GM23338 (cell line): Measurements from ENCODE around the gene ETFA.

Experiments
- CREB1 ChIP-seq: fragments of 250-450 bp; sonication (Bioruptor Pico); IDR thresholded peaks from 2 replicates; pipeline ENCODE4 v1.5.0; 2020; ENCODE audit warnings: low read depth, mild to moderate bottlenecking, moderate library complexity
- EZH2 ChIP-seq: fragments of 200-600 bp; sonication (generic); IDR thresholded peaks from one replicate; pipeline ENCODE4 v1.8.0; 2017; ENCODE audit warnings: antibody characterized with exemption, mild to moderate bottlenecking, low read depth; ENCODE audit not compliant: unreplicated experiment
- JUNB ChIP-seq: IDR thresholded peaks from one replicate; pipeline ENCODE4 v1.6.1; 2016; ENCODE audit warnings: antibody characterized with exemption; ENCODE audit not compliant: unreplicated experiment
- POLR2AphosphoS5 ChIP-seq: IDR thresholded peaks from 2 replicates; pipeline ENCODE4 v1.6.1; 2016; ENCODE audit warnings: antibody characterized with exemption, low read depth
- TF ChIP-seq, protein P1 (sequence below), 2 experiments: fragments of 200-600 bp in 1 of 2; sonication (generic) in 1 of 2; conservative IDR thresholded peaks; 2 replicates each; pipeline versions ENCODE4 v1.5.1 to v1.6.1; 2016 to 2017; ENCODE audit warnings: antibody characterized with exemption in 2 of 2, low read depth in 2 of 2, mild to moderate bottlenecking in 2 of 2, moderate library complexity in 1 of 2
- TF ChIP-seq, protein P2 (sequence below): IDR thresholded peaks from one replicate; pipeline ENCODE4 v1.6.1; 2018; ENCODE audit warnings: antibody characterized with exemption; ENCODE audit not compliant: unreplicated experiment

DNA sequence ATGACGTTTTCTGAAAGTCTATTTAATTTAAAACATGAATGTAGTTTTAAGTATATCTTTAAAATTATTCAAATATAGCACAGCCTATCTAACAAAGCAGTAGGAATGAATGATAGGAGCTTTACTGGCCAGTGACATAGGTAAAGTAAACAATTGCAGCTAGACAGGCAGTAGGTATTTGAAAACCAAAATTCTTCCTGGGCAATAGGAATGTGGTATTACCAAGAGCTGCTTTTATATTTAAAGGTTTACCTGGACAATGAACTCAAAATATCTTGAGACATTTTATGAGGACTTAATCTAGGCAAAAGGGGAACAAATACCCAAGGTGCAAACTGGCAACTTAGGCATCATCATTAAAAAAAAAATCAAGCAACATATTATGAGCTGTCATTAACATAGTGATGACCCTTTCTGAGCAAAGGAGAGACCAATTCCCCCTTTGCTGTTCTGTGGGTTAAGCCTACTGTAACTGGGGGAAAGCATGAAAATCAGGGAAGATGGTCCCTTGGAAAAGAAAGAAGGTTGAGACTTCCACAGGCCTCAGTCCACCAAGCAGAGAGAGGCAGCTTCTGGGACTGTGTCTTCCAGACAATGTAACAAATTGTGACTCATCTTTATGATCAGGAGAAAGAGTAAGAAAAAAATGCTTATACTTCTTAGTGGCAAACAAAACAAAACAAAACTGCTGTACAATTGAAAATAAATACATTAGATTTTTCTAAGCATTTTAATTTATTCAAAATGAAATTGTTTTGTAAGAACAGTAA lies 38.2 kb upstream of the ETFA start:
- TF ChIP-seq, protein P1, sequence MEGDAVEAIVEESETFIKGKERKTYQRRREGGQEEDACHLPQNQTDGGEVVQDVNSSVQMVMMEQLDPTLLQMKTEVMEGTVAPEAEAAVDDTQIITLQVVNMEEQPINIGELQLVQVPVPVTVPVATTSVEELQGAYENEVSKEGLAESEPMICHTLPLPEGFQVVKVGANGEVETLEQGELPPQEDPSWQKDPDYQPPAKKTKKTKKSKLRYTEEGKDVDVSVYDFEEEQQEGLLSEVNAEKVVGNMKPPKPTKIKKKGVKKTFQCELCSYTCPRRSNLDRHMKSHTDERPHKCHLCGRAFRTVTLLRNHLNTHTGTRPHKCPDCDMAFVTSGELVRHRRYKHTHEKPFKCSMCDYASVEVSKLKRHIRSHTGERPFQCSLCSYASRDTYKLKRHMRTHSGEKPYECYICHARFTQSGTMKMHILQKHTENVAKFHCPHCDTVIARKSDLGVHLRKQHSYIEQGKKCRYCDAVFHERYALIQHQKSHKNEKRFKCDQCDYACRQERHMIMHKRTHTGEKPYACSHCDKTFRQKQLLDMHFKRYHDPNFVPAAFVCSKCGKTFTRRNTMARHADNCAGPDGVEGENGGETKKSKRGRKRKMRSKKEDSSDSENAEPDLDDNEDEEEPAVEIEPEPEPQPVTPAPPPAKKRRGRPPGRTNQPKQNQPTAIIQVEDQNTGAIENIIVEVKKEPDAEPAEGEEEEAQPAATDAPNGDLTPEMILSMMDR (conservative IDR thresholded peaks at IDR 0.05; ENCODE audit: low read depth in 2 of 2) = no peak
- TF ChIP-seq EZH2 (no peak), JUNB (no peak), POLR2AphosphoS5 (no peak), CREB1 (CRISPR knock-in tag) (no peak)
- TF ChIP-seq, protein P2, sequence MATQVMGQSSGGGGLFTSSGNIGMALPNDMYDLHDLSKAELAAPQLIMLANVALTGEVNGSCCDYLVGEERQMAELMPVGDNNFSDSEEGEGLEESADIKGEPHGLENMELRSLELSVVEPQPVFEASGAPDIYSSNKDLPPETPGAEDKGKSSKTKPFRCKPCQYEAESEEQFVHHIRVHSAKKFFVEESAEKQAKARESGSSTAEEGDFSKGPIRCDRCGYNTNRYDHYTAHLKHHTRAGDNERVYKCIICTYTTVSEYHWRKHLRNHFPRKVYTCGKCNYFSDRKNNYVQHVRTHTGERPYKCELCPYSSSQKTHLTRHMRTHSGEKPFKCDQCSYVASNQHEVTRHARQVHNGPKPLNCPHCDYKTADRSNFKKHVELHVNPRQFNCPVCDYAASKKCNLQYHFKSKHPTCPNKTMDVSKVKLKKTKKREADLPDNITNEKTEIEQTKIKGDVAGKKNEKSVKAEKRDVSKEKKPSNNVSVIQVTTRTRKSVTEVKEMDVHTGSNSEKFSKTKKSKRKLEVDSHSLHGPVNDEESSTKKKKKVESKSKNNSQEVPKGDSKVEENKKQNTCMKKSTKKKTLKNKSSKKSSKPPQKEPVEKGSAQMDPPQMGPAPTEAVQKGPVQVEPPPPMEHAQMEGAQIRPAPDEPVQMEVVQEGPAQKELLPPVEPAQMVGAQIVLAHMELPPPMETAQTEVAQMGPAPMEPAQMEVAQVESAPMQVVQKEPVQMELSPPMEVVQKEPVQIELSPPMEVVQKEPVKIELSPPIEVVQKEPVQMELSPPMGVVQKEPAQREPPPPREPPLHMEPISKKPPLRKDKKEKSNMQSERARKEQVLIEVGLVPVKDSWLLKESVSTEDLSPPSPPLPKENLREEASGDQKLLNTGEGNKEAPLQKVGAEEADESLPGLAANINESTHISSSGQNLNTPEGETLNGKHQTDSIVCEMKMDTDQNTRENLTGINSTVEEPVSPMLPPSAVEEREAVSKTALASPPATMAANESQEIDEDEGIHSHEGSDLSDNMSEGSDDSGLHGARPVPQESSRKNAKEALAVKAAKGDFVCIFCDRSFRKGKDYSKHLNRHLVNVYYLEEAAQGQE = no peak
